DND-41 (cell line): ENCODE measurements around the gene HIPK1.
A peak's percentile ranks its signal among the peaks of the same experiment; 100 is the strongest.
"Not testable (repeated sequence)": the region's sequence is repeated elsewhere in the genome, so short reads cannot be mapped to it uniquely, and the experiment has no call there.

Source experiments
- ATAC-seq: fragments of 200-7000 bp; cut with Tn5 transposase; 3 replicates; pipeline ENCODE4 v1.9.1; 2021; ENCODE audit warnings: low read depth; ENCODE audit not compliant: insufficient read depth
- DNase-seq: peaks from one replicate; pipeline ENCODE4 v3.0.0-alpha.2; 2020
- H2AFZ ChIP-seq: 2 replicates; pipeline ENCODE4 v1.6.0; 2012; ENCODE audit warnings: low read depth, low read length
- H3K27ac ChIP-seq: 2 replicates; pipeline ENCODE4 v1.5.1; 2012; ENCODE audit warnings: low read length, inconsistent platforms
- H3K27me3 ChIP-seq: fragments of 200-600 bp; sonication (generic); 2 replicates; pipeline ENCODE4 v1.6.0; 2012; ENCODE audit warnings: low read length, mild to moderate bottlenecking, inconsistent platforms; ENCODE audit not compliant: insufficient read depth, poor library complexity
- H3K36me3 ChIP-seq: 2 replicates; pipeline ENCODE4 v1.5.1; 2012; ENCODE audit warnings: low read length, inconsistent platforms; ENCODE audit not compliant: insufficient read depth
- H3K4me1 ChIP-seq: 2 replicates; pipeline ENCODE4 v1.5.1; 2012; ENCODE audit warnings: mild to moderate bottlenecking, low read length; ENCODE audit not compliant: insufficient read depth
- H3K4me2 ChIP-seq: 2 replicates; pipeline ENCODE4 v1.6.0; 2012; ENCODE audit warnings: mild to moderate bottlenecking, moderate library complexity, low read length, inconsistent platforms; ENCODE audit not compliant: insufficient read depth
- H3K4me3 ChIP-seq, 2 experiments: fragments of 200-600 bp in 1 of 2; shearing (Covaris generic) in 1 of 2; 2 replicates each; pipeline ENCODE4 v1.5.1; 2012 to 2016; ENCODE audit warnings: inconsistent platforms in 2 of 2, low read length in 2 of 2, mild to moderate bottlenecking in 2 of 2, low read depth in 1 of 2, moderate library complexity in 1 of 2
- H3K79me2 ChIP-seq: 2 replicates; pipeline ENCODE4 v1.6.0; 2012; ENCODE audit warnings: low read length, inconsistent platforms; ENCODE audit not compliant: insufficient read depth
- H3K9ac ChIP-seq: 2 replicates; pipeline ENCODE4 v1.6.0; 2012; ENCODE audit warnings: low read depth, mild to moderate bottlenecking, inconsistent platforms, low read length, moderate library complexity
- H3K9me3 ChIP-seq: 2 replicates; pipeline ENCODE4 v1.5.1; 2012; ENCODE audit warnings: low read length, moderate library complexity, mild to moderate bottlenecking, inconsistent platforms; ENCODE audit not compliant: insufficient read depth, severe bottlenecking
- H4K20me1 ChIP-seq: 2 replicates; pipeline ENCODE4 v1.6.0; 2012; ENCODE audit warnings: low read length; ENCODE audit not compliant: insufficient read depth
- EZH2 ChIP-seq: IDR thresholded peaks from 3 replicates; pipeline ENCODE4 v1.6.1; 2012; ENCODE audit warnings: borderline replicate concordance, low read depth, mild to moderate bottlenecking, moderate library complexity, low read length, inconsistent platforms; ENCODE audit not compliant: severe bottlenecking
- TF ChIP-seq, protein P1 (sequence below): IDR thresholded peaks from 2 replicates; pipeline ENCODE4 v1.5.1; 2012; ENCODE audit warnings: borderline replicate concordance, low read length, moderate library complexity, mild to moderate bottlenecking; ENCODE audit not compliant: poor library complexity, severe bottlenecking; ENCODE audit errors: extremely low read depth

HIPK1 gene

DNA sequence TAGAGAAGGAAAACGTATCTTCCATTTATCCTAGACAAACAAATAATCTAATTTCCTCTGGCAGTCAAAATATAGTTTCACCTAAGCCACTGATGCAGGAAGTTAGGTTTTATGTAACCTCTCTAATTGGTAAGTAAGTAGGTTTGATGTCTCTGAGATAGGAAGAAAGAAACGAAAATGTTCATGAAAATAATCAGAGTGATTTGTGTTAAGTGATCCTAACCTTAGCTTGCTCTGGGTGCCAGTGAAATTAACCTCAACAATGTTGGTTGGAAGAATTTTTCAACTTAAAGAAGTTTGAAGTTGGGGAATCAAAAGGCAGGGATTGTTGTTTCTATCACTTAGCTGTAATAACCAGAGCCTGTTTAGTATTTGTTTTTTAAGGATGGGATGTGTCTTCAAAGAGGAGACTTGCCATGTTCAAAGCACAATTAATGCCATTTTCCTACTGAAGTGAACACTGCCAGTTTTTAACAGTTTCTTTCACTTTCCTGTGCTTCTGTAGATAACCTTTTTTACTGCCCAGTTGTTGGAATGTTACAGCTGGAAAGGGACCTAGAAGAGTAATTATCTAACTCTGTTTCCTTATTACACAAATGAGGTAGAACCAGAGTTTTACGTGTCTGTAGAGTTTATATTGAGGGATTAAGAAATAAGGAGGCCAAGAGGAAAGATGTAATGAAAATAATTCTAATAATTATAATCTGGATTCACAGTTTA, 18.4 kb downstream of the HIPK1 start:
- Histone ChIP-seq H3K27ac (peak overlapping the region; percentile 64), H3K79me2 (peaks cover 96% of the 10 kb centered on the region), H2AFZ (no peak overlapping the region), H3K4me2 (peak overlapping the region; percentile 1; the same call in 1 of the 2 replicates), H3K9me3 (peaks cover 3% of the 10 kb centered on the region), H3K4me3 (no peak overlapping the region), H3K4me1 (peaks cover 47% of the 10 kb centered on the region), H4K20me1 (peaks cover 23% of the 10 kb centered on the region; the same call in 1 of the 2 replicates), H3K27me3 (no peaks in the 10 kb centered on the region), H3K9ac (no peak overlapping the region), H3K36me3 (peaks cover 43% of the 10 kb centered on the region)
- no peak for TF ChIP-seq EZH2
- TF ChIP-seq, protein P1, sequence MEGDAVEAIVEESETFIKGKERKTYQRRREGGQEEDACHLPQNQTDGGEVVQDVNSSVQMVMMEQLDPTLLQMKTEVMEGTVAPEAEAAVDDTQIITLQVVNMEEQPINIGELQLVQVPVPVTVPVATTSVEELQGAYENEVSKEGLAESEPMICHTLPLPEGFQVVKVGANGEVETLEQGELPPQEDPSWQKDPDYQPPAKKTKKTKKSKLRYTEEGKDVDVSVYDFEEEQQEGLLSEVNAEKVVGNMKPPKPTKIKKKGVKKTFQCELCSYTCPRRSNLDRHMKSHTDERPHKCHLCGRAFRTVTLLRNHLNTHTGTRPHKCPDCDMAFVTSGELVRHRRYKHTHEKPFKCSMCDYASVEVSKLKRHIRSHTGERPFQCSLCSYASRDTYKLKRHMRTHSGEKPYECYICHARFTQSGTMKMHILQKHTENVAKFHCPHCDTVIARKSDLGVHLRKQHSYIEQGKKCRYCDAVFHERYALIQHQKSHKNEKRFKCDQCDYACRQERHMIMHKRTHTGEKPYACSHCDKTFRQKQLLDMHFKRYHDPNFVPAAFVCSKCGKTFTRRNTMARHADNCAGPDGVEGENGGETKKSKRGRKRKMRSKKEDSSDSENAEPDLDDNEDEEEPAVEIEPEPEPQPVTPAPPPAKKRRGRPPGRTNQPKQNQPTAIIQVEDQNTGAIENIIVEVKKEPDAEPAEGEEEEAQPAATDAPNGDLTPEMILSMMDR: no peak
- ATAC-seq (no peak), DNase-seq (no peak)

DNA sequence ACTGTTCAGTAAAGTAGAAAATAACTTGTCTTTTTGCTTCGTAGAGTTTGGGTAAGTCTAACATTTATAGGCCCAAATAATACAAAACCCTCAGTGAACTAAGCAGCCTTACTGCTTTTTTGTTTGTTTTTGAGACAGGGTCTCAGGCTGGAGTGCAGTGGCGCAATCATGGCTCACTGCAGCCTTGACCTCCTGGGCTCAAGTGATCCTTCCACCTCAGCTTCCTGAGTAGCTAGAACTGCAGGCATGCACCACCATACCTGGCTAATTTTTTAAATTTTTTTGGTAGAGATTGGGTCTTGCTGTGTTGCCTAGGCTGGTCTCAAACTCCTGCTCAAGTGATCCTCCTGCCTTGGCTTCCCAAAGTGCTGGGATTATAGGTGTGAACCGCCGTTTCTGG, 19.0 kb downstream of the HIPK1 start:
- H3K27me3 ChIP-seq, H3K9ac ChIP-seq, ATAC-seq, DNase-seq, H3K9me3 ChIP-seq, H3K4me3 ChIP-seq, H3K4me2 ChIP-seq, H2AFZ ChIP-seq: not testable (repeated sequence)
- Histone ChIP-seq H3K27ac (peak overlapping the region; percentile 64; the same call in 1 of the 2 replicates), H3K79me2 (peaks cover 94% of the 10 kb centered on the region), H3K36me3 (peaks cover 43% of the 10 kb centered on the region), H3K4me1 (peaks cover 47% of the 10 kb centered on the region), H4K20me1 (peaks cover 21% of the 10 kb centered on the region; the same call in 1 of the 2 replicates)

DNA sequence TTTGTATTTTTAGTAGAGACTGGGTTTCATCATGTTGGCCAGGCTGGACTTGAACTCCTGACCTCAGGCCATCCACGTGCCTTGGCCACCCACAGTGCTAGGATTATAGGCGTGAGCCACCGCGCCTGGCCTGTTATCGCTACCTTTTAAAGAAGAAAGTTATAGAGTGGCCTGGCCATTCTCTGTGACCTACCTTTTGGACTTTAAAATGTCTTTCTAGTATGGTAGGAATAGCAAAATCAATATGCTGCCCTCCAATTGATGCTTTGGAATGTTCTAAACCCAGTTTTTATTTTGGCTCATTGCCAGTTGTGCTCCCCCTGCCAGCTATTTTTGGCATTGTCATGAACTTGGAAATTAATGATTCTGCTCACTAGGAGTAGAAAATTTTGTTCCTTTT, 19.9 kb downstream of the HIPK1 start:
- no peak for ATAC-seq
- H3K4me3 ChIP-seq: no peak overlapping the region
- no peak for DNase-seq
- H3K9ac ChIP-seq: no peak overlapping the region
- no peak overlapping the region for H3K4me2 ChIP-seq
- H3K27me3 ChIP-seq: no peaks in the 10 kb centered on the region
- no peak overlapping the region for H2AFZ ChIP-seq
- H3K4me1 ChIP-seq: peaks cover 44% of the 10 kb centered on the region
- H3K27ac ChIP-seq: no peak overlapping the region
- peaks cover 24% of the 10 kb centered on the region; the same call in 1 of the 2 replicates for H4K20me1 ChIP-seq
- H3K79me2 ChIP-seq: peaks cover 91% of the 10 kb centered on the region
- H3K36me3 ChIP-seq: peaks cover 43% of the 10 kb centered on the region
- TF ChIP-seq, protein P1: peak; percentile 57
- TF ChIP-seq EZH2: no peak
- peaks cover 3% of the 10 kb centered on the region for H3K9me3 ChIP-seq

DNA sequence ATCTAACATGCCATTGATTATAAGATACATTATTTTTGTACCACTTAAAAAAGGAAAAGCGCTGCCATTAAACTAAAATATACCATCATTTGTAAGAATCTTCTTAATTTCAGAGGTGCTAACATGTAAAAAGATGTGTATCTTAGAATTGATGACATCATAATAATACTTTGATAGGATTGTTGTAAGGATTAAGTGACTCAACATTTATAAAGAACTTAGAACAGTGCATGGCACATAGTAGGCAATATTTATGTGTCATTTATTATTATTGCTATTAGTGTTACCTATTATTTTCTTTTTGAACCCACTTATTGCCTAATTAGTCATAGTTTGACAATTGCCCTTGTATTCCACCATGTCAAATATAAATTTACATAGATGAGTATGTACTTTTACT, 21.8 kb downstream of the HIPK1 start:
- Histone ChIP-seq H3K9ac (no peak overlapping the region), H3K27me3 (no peaks in the 10 kb centered on the region), H2AFZ (no peak overlapping the region), H3K4me2 (no peak overlapping the region), H3K36me3 (peaks cover 56% of the 10 kb centered on the region), H3K9me3 (no peaks in the 10 kb centered on the region), H4K20me1 (peaks cover 29% of the 10 kb centered on the region; the same call in 1 of the 2 replicates), H3K79me2 (peaks cover 85% of the 10 kb centered on the region), H3K4me1 (peaks cover 27% of the 10 kb centered on the region), H3K27ac (no peak overlapping the region), H3K4me3 (no peak overlapping the region)
- ATAC-seq: no peak
- TF ChIP-seq, protein P1: no peak
- no peak for DNase-seq
